ENCODE measurements around the gene CAPN2.

- TF ChIP-seq CTCF (conservative IDR thresholded peaks at IDR 0.05) (no peak), ZFX (IDR thresholded peaks at IDR 0.05) (no peak)
These were observed 79.7 kb downstream of the CAPN2 start for GRCh38 chr1:223792046-223792445.

Measured in C4-2B (cell line).